Choroid plexus epithelial cell (primary cell): ENCODE measurements around the gene SNF8.

ENCODE experiments used
- DNase-seq: peaks from one replicate; pipeline ENCODE4 v3.0.0-alpha.2; 2010; ENCODE audit warnings: low read depth
- H3K4me3 ChIP-seq: 2 replicates; pipeline ENCODE4 v1.5.1; 2011; ENCODE audit warnings: low read depth, mild to moderate bottlenecking, control low read depth, low read length, moderate library complexity
- TF ChIP-seq, protein P1 (sequence below): conservative IDR thresholded peaks from 2 replicates; pipeline ENCODE4 v1.5.1; 2011; ENCODE audit warnings: low read depth, mild to moderate bottlenecking, control low read depth, inconsistent platforms, low read length, moderate library complexity

SNF8 gene

GRCh38 chr17:48985436-48986245 lies 41.0 kb upstream of the SNF8 start:
- TF ChIP-seq, protein P1, sequence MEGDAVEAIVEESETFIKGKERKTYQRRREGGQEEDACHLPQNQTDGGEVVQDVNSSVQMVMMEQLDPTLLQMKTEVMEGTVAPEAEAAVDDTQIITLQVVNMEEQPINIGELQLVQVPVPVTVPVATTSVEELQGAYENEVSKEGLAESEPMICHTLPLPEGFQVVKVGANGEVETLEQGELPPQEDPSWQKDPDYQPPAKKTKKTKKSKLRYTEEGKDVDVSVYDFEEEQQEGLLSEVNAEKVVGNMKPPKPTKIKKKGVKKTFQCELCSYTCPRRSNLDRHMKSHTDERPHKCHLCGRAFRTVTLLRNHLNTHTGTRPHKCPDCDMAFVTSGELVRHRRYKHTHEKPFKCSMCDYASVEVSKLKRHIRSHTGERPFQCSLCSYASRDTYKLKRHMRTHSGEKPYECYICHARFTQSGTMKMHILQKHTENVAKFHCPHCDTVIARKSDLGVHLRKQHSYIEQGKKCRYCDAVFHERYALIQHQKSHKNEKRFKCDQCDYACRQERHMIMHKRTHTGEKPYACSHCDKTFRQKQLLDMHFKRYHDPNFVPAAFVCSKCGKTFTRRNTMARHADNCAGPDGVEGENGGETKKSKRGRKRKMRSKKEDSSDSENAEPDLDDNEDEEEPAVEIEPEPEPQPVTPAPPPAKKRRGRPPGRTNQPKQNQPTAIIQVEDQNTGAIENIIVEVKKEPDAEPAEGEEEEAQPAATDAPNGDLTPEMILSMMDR = no peak
- no peak overlapping the region for H3K4me3 ChIP-seq
- DNase-seq = no peak

GRCh38 chr17:48981927-48982539 lies 37.4 kb upstream of the SNF8 start:
- DNase-seq = no peak
- TF ChIP-seq, protein P1 = no peak

DNA sequence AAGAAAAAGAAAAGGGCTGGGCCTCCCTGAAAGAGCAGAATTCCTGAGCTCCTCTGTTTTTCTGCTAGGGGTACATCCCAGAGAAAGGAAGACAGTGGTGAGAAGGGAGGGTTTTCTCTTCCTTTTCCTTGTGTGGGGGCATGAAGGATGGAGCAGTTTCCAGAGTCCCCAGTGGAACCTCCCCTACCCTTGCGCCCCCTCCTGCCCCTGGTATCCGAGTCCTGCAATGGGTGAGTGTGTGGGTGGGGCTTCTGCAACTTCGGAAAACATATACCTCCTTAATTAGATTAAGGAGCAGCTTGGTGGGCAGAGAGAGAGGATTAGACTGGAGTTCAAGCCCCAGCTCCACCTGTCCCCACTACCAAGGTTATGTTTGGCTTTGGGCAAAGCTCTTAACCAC lies 29.2 kb upstream of the SNF8 start:
- H3K4me3 ChIP-seq = no peak overlapping the region
- TF ChIP-seq, protein P1 = no peak
- DNase-seq = no peak

More at GRCh38 chr17:48981927-48982539, 37.4 kb upstream of the SNF8 start:
- H3K4me3 ChIP-seq = no peak overlapping the region

- TF ChIP-seq, protein P1 = no peak
- H3K4me3 ChIP-seq = no peak overlapping the region
- no peak for DNase-seq
Measured at GRCh38 chr17:48972749-48973097, 28.1 kb upstream of the SNF8 start.

- DNase-seq = no peak
- TF ChIP-seq, protein P1 = no peak
- H3K4me3 ChIP-seq = no peak overlapping the region
Measured at GRCh38 chr17:48970865-48971687, 26.4 kb upstream of the SNF8 start.

- TF ChIP-seq, protein P1 = no peak
- DNase-seq = peak; percentile 63
- no peak overlapping the region for H3K4me3 ChIP-seq
Measured at GRCh38 chr17:48970224-48970623, 25.6 kb upstream of the SNF8 start.
